B cell (primary cell): ENCODE measurements around the gene SCAMP4. TPM values are rescaled to one million over a fixed set of nuclear protein-coding genes. Genes with fewer than 3 reads are reported as not detected.
"Not testable (repeated sequence)": the region's sequence is repeated elsewhere in the genome, so short reads cannot be mapped to it uniquely, and the experiment has no call there.

Experiments
- ATAC-seq: fragments of 200-7000 bp; cut with Tn5 transposase; one replicate; pipeline ENCODE4 v1.10.0; 2021; ENCODE audit warnings: low read depth, mild to moderate bottlenecking, moderate number of reproducible peaks, moderate library complexity
- CTCF ChIA-PET: fragments of 350-600 bp; sonication (Branson Sonifier 250); formaldehyde crosslinking; loops from one replicate; lab custom pipeline; 2021; ENCODE audit warnings: antibody characterized with exemption, inconsistent platforms; lab: Charles Lee
- POLR2A ChIA-PET: fragments of 350-600 bp; sonication (Branson Sonifier 250); formaldehyde crosslinking; loops from one replicate; lab custom pipeline; 2021; ENCODE audit warnings: antibody characterized with exemption; lab: Charles Lee
- DNase-seq: peaks from one replicate; pipeline ENCODE4 v3.0.0; 2013
- H2AFZ ChIP-seq: 2 replicates; pipeline ENCODE4 v1.6.1; 2012; ENCODE audit warnings: mild to moderate bottlenecking, low read depth, low read length; ENCODE audit not compliant: insufficient read depth, poor library complexity, severe bottlenecking
- H3K27ac ChIP-seq, 2 donors: 1 replicate in 1 of 2; 2 replicates in 1 of 2; pipeline ENCODE4 v1.5.1; 2012 to 2013; ENCODE audit warnings: low read length in 2 of 2, mild to moderate bottlenecking in 2 of 2, moderate library complexity in 1 of 2
- H3K27me3 ChIP-seq, 4 experiments: fragments of 200-600 bp in 1 of 4; sonication (generic) in 1 of 4; replicated peaks in 1 of 4; 1 replicate in 2 of 4; 2 replicates in 2 of 4; pipeline versions ENCODE4 v1.6.1 to v1.7.0; 2013 to 2016; ENCODE audit warnings: low read length in 3 of 4, mild to moderate bottlenecking in 2 of 4, mixed read lengths in 1 of 4, moderate library complexity in 1 of 4; ENCODE audit not compliant: insufficient read depth in 4 of 4, control insufficient read depth in 3 of 4; ENCODE audit errors: control extremely low read depth in 1 of 4
- H3K36me3 ChIP-seq, 2 experiments: replicated peaks in 1 of 2; 1 replicate in 1 of 2; 2 replicates in 1 of 2; pipeline versions ENCODE4 v1.6.1 to v1.7.1; 2013; ENCODE audit warnings: low read length in 1 of 2; ENCODE audit not compliant: insufficient read depth in 2 of 2, control insufficient read depth in 1 of 2; ENCODE audit errors: control extremely low read depth in 1 of 2, extremely low read depth in 1 of 2
- H3K4me1 ChIP-seq, 2 donors: fragments of 200-600 bp in 1 of 2; sonication (generic) in 1 of 2; 1 replicate in 1 of 2; 2 replicates in 1 of 2; pipeline versions ENCODE4 v1.5.1 to v1.6.1; 2013 to 2017; ENCODE audit warnings: low read length in 2 of 2; ENCODE audit not compliant: control insufficient read depth in 2 of 2, insufficient read depth in 2 of 2
- H3K4me2 ChIP-seq: replicated peaks from 2 replicates; pipeline ENCODE3; 2012; ENCODE audit warnings: mild to moderate bottlenecking, low read depth, low read length; ENCODE audit not compliant: poor library complexity, severe bottlenecking
- H3K4me3 ChIP-seq, 5 experiments: fragments of 200-600 bp in 1 of 5; sonication (generic) in 1 of 5; 1 replicate in 3 of 5; 2 replicates in 2 of 5; pipeline versions ENCODE4 v1.5.1 to v1.7.0; 2011 to 2016; ENCODE audit warnings: low read length in 4 of 5, mild to moderate bottlenecking in 4 of 5, low read depth in 2 of 5, control low read depth in 1 of 5, moderate library complexity in 1 of 5; ENCODE audit not compliant: insufficient read depth in 1 of 5; ENCODE audit errors: control extremely low read depth in 1 of 5, extremely low read depth in 1 of 5
- H3K79me2 ChIP-seq: fragments of 200-600 bp; sonication (generic); one replicate; pipeline ENCODE4 v1.6.0; 2016; ENCODE audit warnings: low read length; ENCODE audit not compliant: control insufficient read depth, insufficient read depth
- H3K9ac ChIP-seq: fragments of 200-600 bp; sonication (generic); 2 replicates; pipeline ENCODE4 v1.6.1; 2017; ENCODE audit warnings: mild to moderate bottlenecking, low read length, moderate library complexity
- H3K9me3 ChIP-seq, 3 donors: one replicate each; pipeline versions ENCODE4 v1.6.1 to v1.7.1; 2013; ENCODE audit warnings: low read length in 2 of 3; ENCODE audit not compliant: control insufficient read depth in 2 of 3, insufficient read depth in 1 of 3; ENCODE audit errors: control extremely low read depth in 1 of 3
- H4K20me1 ChIP-seq: 2 replicates; pipeline ENCODE4 v1.6.0; 2012; ENCODE audit warnings: mild to moderate bottlenecking, low read length; ENCODE audit not compliant: insufficient read depth, control insufficient read depth, poor library complexity, severe bottlenecking
- H3K27ac Mint-ChIP-seq: one replicate; pipeline ENCODE4 v1.8.0; 2021; ENCODE audit warnings: mixed read lengths
- H3K27me3 Mint-ChIP-seq: one replicate; pipeline ENCODE4 v1.8.0; 2021; ENCODE audit warnings: mixed read lengths
- H3K4me1 Mint-ChIP-seq: one replicate; pipeline ENCODE4 v1.8.0; 2021; ENCODE audit warnings: mixed read lengths
- H3K4me3 Mint-ChIP-seq: one replicate; pipeline ENCODE4 v1.8.0; 2021; ENCODE audit warnings: mixed read lengths
- H3K9me3 Mint-ChIP-seq: one replicate; pipeline ENCODE4 v1.8.0; 2022; ENCODE audit warnings: mixed read lengths; ENCODE audit not compliant: insufficient read depth
- EZH2 ChIP-seq: IDR thresholded peaks from 2 replicates; pipeline ENCODE4 v1.6.1; 2012; ENCODE audit warnings: borderline replicate concordance, low read depth, mild to moderate bottlenecking, moderate library complexity, low read length; ENCODE audit not compliant: insufficient read depth, poor library complexity, severe bottlenecking
- WGBS: methylation state at CpG from one replicate; pipeline ENCODE4 v1.1.5; 2013; ENCODE audit warnings: missing lambda C conversion rate; ENCODE audit not compliant: insufficient coverage; 5-methylcytosine and 5-hydroxymethylcytosine counted together
- intact Hi-C: fragments of 100-400 bp; cut with micrococcal nuclease; formaldehyde crosslinking; loops from one replicate; pipeline ENCODE4 v1.10.0; 2022
- polyA plus RNA-seq: library from polyadenylated mRNA; depleted of rRNA; stranded (reverse); fragments of >200 nt; gene quantifications from 2 replicates; pipeline ENCODE4 v1.2.3, GENCODE V29; 2012
- total RNA-seq, 2 donors: library from RNA; stranded (reverse); fragments of 120-200 nt in 1 of 2; gene quantifications; 1 replicate in 1 of 2; 2 replicates in 1 of 2; pipeline versions ENCODE4 v1.2.3 to v1.2.4, GENCODE V29; 2013 to 2022
- TF ChIP-seq, protein P1 (sequence below): fragments of 200-600 bp; IDR thresholded peaks from one replicate; pipeline ENCODE4 v1.8.0; 2022; ENCODE audit warnings: antibody characterized with exemption, mild to moderate bottlenecking

Gene SCAMP4
- total and polyA plus RNA-seq, 2 donors (not counting 1 experiment from before 2014, with no cell fraction given): 47.9 to 60.0 TPM

DNA sequence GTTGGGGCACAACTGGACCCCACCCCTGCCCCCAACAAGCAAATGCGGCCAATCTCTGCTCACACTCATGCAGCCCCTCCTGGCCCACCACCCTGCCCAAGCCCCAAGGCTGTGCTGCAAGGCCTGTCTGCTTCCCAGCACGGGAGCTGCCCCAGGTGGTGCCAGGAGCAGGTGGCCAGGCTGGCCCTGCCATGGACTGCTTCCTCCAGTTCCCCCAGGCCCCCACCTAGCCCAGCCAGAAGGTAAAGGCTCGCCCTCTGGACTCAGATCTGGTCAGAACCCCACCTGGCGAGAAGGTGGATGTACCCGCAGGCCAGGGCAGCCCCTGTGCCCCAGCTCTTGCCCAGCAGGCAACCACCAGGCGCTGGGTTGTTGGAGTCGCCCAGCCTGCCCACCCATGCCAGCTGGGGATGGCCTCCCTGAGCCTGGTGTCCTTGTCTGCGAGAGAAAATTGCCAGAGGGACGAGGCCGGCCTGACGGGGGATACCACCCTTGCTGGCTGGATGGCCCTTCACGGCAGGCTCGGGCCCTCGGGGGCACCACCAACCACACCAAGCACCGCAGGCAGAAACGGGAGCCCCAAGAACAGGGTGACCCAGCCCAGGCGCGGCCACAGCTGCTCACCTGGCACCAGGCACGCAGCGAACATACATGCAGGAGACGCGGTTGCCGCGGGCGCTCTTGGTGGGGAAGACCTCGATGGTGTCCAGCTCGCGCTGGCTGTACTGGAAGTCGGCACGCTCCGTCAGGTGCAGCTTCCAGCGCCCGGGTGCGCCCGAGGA lies 24.4 kb upstream of the SCAMP4 start:
- ATAC-seq: no peak
- Histone ChIP-seq H3K79me2 (peaks cover 61% of the 10 kb centered on the region), H3K4me1 (peaks cover 33 to 45% of the 10 kb centered on the region in 2 donors), H3K9me3 (no peaks in the 10 kb centered on the region), H3K27ac (no peak overlapping the region), H3K4me3 (no peak overlapping the region), H4K20me1 (peaks cover 47% of the 10 kb centered on the region), H3K9ac (no peak overlapping the region), H3K27me3 (no peaks in the 10 kb centered on the region), H2AFZ (no peak overlapping the region), H3K4me2 (no peak overlapping the region), H3K36me3 (peaks cover 0 to 13% of the 10 kb centered on the region in 2 experiments)
- CTCF ChIA-PET: no interaction called here
- peak; percentile 20 for DNase-seq
- H3K4me1 Mint-ChIP-seq: peaks cover 40% of the 10 kb centered on the region
- no peak overlapping the region for H3K27ac Mint-ChIP-seq
- no peak for TF ChIP-seq EZH2
- TF ChIP-seq, protein P1, sequence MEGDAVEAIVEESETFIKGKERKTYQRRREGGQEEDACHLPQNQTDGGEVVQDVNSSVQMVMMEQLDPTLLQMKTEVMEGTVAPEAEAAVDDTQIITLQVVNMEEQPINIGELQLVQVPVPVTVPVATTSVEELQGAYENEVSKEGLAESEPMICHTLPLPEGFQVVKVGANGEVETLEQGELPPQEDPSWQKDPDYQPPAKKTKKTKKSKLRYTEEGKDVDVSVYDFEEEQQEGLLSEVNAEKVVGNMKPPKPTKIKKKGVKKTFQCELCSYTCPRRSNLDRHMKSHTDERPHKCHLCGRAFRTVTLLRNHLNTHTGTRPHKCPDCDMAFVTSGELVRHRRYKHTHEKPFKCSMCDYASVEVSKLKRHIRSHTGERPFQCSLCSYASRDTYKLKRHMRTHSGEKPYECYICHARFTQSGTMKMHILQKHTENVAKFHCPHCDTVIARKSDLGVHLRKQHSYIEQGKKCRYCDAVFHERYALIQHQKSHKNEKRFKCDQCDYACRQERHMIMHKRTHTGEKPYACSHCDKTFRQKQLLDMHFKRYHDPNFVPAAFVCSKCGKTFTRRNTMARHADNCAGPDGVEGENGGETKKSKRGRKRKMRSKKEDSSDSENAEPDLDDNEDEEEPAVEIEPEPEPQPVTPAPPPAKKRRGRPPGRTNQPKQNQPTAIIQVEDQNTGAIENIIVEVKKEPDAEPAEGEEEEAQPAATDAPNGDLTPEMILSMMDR: no peak
- 97% methylated on average over 20 of the region's 35 CpGs for WGBS
- H3K9me3 Mint-ChIP-seq: no peaks in the 10 kb centered on the region
- H3K27me3 Mint-ChIP-seq: no peaks in the 10 kb centered on the region
- POLR2A ChIA-PET: interaction anchor here (0.6 kb wide), 2 partner anchors 22 to 418 kb away, joined by 7 to 12 read pairs; no protein-coding TSS in a partner anchor
- intact Hi-C loops: no loop called here
- H3K4me3 Mint-ChIP-seq: no peak overlapping the region

GRCh38 chr19:1881393-1882088 lies 23.7 kb upstream of the SCAMP4 start:
- H3K27ac Mint-ChIP-seq, ATAC-seq, H3K27me3 ChIP-seq, H2AFZ ChIP-seq, H3K9ac ChIP-seq, H3K9me3 Mint-ChIP-seq, intact Hi-C loops, H3K27me3 Mint-ChIP-seq, CTCF ChIA-PET, H3K4me3 ChIP-seq, DNase-seq, H3K9me3 ChIP-seq, POLR2A ChIA-PET: not testable (repeated sequence)
- Histone ChIP-seq H3K27ac (peak overlapping the region in 1 of 2 donors; percentile 0), H3K4me1 (peaks cover 32 to 46% of the 10 kb centered on the region in 2 donors), H3K36me3 (peaks cover 0 to 13% of the 10 kb centered on the region in 2 experiments), H3K4me2 (peak overlapping the region; percentile 92), H4K20me1 (peaks cover 46% of the 10 kb centered on the region), H3K79me2 (peaks cover 58% of the 10 kb centered on the region)
- 94% methylated on average over 22 of the region's 44 CpGs for WGBS
- Mint-ChIP-seq H3K4me1 (peaks cover 34% of the 10 kb centered on the region), H3K4me3 (peak overlapping the region; percentile 99)
